Gastroesophageal sphincter (tissue), 4 donors: ENCODE results near the gene ABHD8. TPM values are rescaled to one million over a fixed set of nuclear protein-coding genes. Genes with fewer than 3 reads are reported as not detected.

Experiments
- ATAC-seq: fragments of 150-250 bp; one replicate; pipeline ENCODE4 v1.9.1; 2016; ENCODE audit warnings: mild to moderate bottlenecking, moderate library complexity
- H3K27ac ChIP-seq, 4 donors: fragments of 200-600 bp; sonication (generic) in 3 of 4; 1 replicate in 3 of 4; 2 replicates in 1 of 4; pipeline ENCODE4 v1.5.1; 2016 to 2019
- H3K27me3 ChIP-seq: fragments of 200-600 bp; sonication (generic); one replicate; pipeline ENCODE4 v1.5.1; 2019
- H3K36me3 ChIP-seq, 2 donors: fragments of 200-600 bp; sonication (generic); one replicate each; pipeline ENCODE4 v1.5.1; 2019; ENCODE audit warnings: control low read depth in 1 of 2
- H3K4me1 ChIP-seq, 3 donors: fragments of 200-600 bp; sonication (generic); 1 replicate in 2 of 3; 2 replicates in 1 of 3; pipeline ENCODE4 v1.5.1; 2016 to 2019; ENCODE audit warnings: control low read depth in 2 of 3
- H3K4me3 ChIP-seq, 2 donors: fragments of 200-600 bp; sonication (generic); one replicate each; pipeline ENCODE4 v1.5.1; 2019; ENCODE audit warnings: mild to moderate bottlenecking in 1 of 2, moderate library complexity in 1 of 2
- H3K9me3 ChIP-seq, 3 donors: fragments of 200-600 bp; sonication (generic); one replicate each; pipeline ENCODE4 v1.5.1; 2017 to 2019; ENCODE audit warnings: control low read depth in 2 of 3
- CTCF ChIP-seq, 4 experiments: fragments of 200-600 bp in 2 of 4; fragments of 450-650 bp in 2 of 4; sonication (generic) in 1 of 4; IDR thresholded peaks; one replicate each; pipeline ENCODE4 v1.5.1; 2017 to 2019; ENCODE audit warnings: antibody characterized with exemption in 4 of 4, mild to moderate bottlenecking in 2 of 4, moderate library complexity in 2 of 4
- EP300 ChIP-seq: sonication (generic); formaldehyde crosslinking; IDR thresholded peaks from one replicate; pipeline ENCODE4 v1.6.1; 2017; ENCODE audit warnings: antibody characterized with exemption, mild to moderate bottlenecking
- POLR2A ChIP-seq, 2 donors: fragments of 450-650 bp; IDR thresholded peaks; one replicate each; pipeline ENCODE4 v1.6.1; 2017; ENCODE audit warnings: antibody characterized with exemption in 2 of 2, mild to moderate bottlenecking in 2 of 2, moderate library complexity in 1 of 2
- POLR2AphosphoS5 ChIP-seq: sonication (generic); formaldehyde crosslinking; IDR thresholded peaks from one replicate; pipeline ENCODE4 v1.6.1; 2017; ENCODE audit warnings: antibody characterized with exemption
- WGBS, 2 donors: methylation state at CpG; one replicate each; pipeline ENCODE4 v1.1.5; 2018; ENCODE audit warnings: low coverage in 1 of 2; 5-methylcytosine and 5-hydroxymethylcytosine counted together
- total RNA-seq, 4 donors: library from RNA; depleted of rRNA; stranded (reverse); fragments of >200 nt; gene quantifications; one replicate each; pipeline ENCODE4 v1.1.0, GENCODE V29; 2016

Gene ABHD8
- total RNA-seq, 4 donors from 2014 or later = 13.2 to 34.4 (median 24.3) TPM

DNA sequence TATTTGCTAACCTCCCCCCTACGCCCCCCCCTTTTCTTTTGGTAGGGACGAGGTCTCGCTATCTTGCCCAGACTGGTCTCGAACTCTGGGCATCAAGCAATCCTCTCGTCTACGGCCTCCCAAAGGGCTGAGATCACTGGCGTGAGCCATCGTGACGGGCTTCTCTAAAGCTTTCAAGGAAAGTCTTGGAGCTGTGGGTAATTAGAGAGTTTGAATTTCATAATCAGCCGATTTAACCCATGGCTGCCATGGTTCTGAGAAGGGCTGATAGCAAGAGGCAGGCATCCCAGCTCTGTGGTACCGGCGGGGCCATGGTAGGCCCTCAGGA is 679 bp upstream of the ABHD8 start:
- ATAC-seq = no peak
- Histone ChIP-seq H3K9me3 (no peaks in the 10 kb centered on the region), H3K4me3 (peak overlapping the region in 1 of 2 donors; percentile 72), H3K36me3 (peaks cover 0 to 18% of the 10 kb centered on the region in 2 donors), H3K27me3 (no peaks in the 10 kb centered on the region), H3K4me1 (peaks cover 0 to 86% (median 38%) of the 10 kb centered on the region in 3 donors), H3K27ac (peak overlapping the region; percentile 35 to 94 (median 91))
- 43 to 61% methylated on average over 4 to 10 of the region's 12 CpGs for WGBS, 2 donors
- no peak for TF ChIP-seq EP300
- TF ChIP-seq CTCF (IDR thresholded peaks at IDR 0.05) = no peak
- TF ChIP-seq POLR2A (IDR thresholded peaks at IDR 0.05) = no peak
- TF ChIP-seq POLR2AphosphoS5 = no peak

GRCh38 chr19:17302391-17303166 is 646 bp downstream of the ABHD8 start:
- WGBS, 2 donors = 40% methylated on average over 1 of the region's 29 CpGs; no CpG with 5 or more reads in 1 of the 2 donors
- peaks cover 0 to 72% (median 38%) of the 10 kb centered on the region in 3 donors for H3K4me1 ChIP-seq
- H3K36me3 ChIP-seq = peaks cover 0 to 27% of the 10 kb centered on the region in 2 donors
- peak overlapping the region; percentile 64 to 72 for H3K4me3 ChIP-seq
- H3K27me3 ChIP-seq = no peaks in the 10 kb centered on the region
- H3K9me3 ChIP-seq = no peaks in the 10 kb centered on the region
- no peak for TF ChIP-seq EP300
- TF ChIP-seq POLR2AphosphoS5 = no peak
- no peak for TF ChIP-seq POLR2A (IDR thresholded peaks at IDR 0.05)
- no peak for TF ChIP-seq CTCF (IDR thresholded peaks at IDR 0.05)
- peak overlapping the region; percentile 52 to 94 (median 91) for H3K27ac ChIP-seq
- no peak for ATAC-seq

DNA sequence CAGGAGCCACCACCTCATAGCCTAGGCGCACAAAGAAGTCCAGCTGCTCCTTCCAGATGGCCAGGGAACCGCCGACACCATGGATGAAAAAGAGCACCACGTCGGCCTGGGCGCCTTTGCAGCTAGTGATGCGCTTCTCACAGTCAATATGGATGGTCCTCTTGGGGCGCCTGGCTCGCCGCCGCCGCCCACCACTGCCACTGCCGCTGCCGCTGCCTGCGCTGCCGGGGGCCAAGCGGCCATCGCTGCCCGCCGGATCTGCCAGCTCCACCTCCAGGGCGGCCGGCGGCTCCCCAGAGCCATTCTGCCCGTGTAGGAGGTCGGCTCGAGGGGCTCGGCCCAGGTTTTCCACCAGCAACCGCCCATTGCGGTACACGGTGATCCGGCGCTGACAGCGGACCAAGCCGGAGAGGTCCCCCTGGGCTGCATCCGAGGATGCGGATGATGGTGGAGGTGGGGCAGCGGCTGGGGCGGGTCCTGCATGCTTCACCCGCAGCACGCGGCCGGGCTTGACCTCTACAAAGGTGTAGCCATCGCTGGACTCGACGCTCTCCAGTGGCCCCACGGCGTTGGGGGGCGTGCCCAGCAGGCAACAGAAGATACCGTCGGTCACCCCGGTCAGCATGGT is 2.1 kb downstream of the ABHD8 start:
- TF ChIP-seq POLR2A (IDR thresholded peaks at IDR 0.05) (no peak), POLR2AphosphoS5 (no peak), EP300 (no peak), CTCF (IDR thresholded peaks at IDR 0.05) (no peak)
- peaks cover 0 to 35% of the 10 kb centered on the region in 2 donors for H3K36me3 ChIP-seq
- H3K4me1 ChIP-seq = peaks cover 0 to 58% (median 28%) of the 10 kb centered on the region in 3 donors
- 100% methylated on average over 1 of the region's 51 CpGs; no CpG with 5 or more reads in 1 of the 2 donors for WGBS, 2 donors
- H3K27ac ChIP-seq = no peak overlapping the region
- no peak overlapping the region for H3K4me3 ChIP-seq
- H3K9me3 ChIP-seq = no peaks in the 10 kb centered on the region
- H3K27me3 ChIP-seq = no peaks in the 10 kb centered on the region
- no peak for ATAC-seq

- TF ChIP-seq CTCF (IDR thresholded peaks at IDR 0.05) = no peak
- TF ChIP-seq POLR2A (IDR thresholded peaks at IDR 0.05) = no peak
- no peak for TF ChIP-seq POLR2AphosphoS5
- TF ChIP-seq EP300 = no peak
- no peaks in the 10 kb centered on the region for H3K27me3 ChIP-seq
- H3K4me3 ChIP-seq = no peak overlapping the region
- H3K9me3 ChIP-seq = no peaks in the 10 kb centered on the region
- H3K36me3 ChIP-seq = peaks cover 0 to 47% of the 10 kb centered on the region in 2 donors
- peaks cover 0 to 46% (median 7%) of the 10 kb centered on the region in 3 donors for H3K4me1 ChIP-seq
- no peak for ATAC-seq
- 77 to 87% methylated on average over 6 of the region's 6 CpGs for WGBS, 2 donors
- H3K27ac ChIP-seq = no peak overlapping the region
Measured at GRCh38 chr19:17296976-17297375, 6.2 kb downstream of the ABHD8 start.
